ENCODE data around the gene SPEM3. TPM values are rescaled to one million over a fixed set of nuclear protein-coding genes. Genes with fewer than 3 reads are reported as not detected.

Gene SPEM3
- total and polyA plus RNA-seq, 2 of the 4 experiments (the other 2 are of a cell fraction), result not detected

DNA sequence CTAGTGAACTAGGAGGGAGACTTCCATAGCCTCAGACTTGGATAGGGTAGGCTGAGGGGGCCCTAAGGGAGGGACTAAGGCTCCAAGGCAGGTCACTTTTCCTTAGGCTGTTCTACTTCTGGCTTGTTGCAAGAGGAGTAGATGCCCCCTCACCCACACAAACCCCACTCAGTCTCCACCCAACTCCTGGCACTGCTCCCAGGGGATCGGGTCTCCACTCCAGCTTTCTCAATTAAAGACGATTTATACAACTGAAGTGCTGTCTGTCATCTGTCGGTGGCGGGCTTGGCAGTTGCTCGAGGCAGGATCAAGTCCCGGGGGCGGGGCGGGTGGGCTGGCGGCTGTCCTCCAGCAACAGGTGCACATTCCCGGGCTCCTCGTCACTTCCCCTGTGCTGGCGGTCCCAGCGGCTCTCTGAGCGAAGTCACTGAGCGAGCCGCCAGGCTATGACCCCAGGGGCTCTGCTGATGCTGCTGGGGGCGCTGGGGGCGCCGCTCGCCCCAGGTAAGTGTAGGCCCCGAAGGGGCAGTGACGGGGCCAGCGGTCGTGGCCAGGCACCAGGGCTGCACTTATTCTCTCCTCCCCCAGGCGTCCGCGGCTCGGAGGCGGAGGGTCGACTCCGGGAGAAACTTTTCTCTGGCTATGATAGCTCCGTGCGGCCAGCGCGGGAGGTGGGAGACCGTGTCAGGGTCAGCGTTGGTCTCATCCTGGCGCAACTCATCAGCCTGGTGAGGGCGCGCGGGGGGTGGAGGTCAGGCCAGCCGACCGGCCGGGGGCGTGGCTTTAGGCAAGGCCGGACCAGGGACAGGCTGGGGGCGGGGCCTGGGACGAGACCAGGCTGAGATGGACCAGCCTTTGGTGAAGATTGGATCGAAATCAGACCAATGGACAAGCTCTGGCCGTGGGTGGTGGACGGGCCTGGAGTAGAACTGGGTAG lies 16.3 kb downstream of the SPEM3 start, which contains the start of gene CHRNB1 (continued):
- TF ChIP-seq, protein P1, sequence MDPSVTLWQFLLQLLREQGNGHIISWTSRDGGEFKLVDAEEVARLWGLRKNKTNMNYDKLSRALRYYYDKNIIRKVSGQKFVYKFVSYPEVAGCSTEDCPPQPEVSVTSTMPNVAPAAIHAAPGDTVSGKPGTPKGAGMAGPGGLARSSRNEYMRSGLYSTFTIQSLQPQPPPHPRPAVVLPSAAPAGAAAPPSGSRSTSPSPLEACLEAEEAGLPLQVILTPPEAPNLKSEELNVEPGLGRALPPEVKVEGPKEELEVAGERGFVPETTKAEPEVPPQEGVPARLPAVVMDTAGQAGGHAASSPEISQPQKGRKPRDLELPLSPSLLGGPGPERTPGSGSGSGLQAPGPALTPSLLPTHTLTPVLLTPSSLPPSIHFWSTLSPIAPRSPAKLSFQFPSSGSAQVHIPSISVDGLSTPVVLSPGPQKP (IDR thresholded peaks at IDR 0.05; ENCODE audit: borderline replicate concordance, low read depth, low read length), result no peak
- TF ChIP-seq MAZ (IDR thresholded peaks at IDR 0.05; ENCODE audit: borderline replicate concordance, low read depth, low read length), result no peak
- no peak for TF ChIP-seq RAD21 (IDR thresholded peaks at IDR 0.05; ENCODE audit: low read length)
